Measurements from ENCODE around the gene COCH. TPM values are rescaled to one million over a fixed set of nuclear protein-coding genes. Genes with fewer than 3 reads are reported as not detected.
"Not testable (repeated sequence)": the region's sequence is repeated elsewhere in the genome, so short reads cannot be mapped to it uniquely, and the experiment has no call there.

COCH gene
- total RNA-seq, 1 experiment from 2014 or later: 5.2 TPM

DNA sequence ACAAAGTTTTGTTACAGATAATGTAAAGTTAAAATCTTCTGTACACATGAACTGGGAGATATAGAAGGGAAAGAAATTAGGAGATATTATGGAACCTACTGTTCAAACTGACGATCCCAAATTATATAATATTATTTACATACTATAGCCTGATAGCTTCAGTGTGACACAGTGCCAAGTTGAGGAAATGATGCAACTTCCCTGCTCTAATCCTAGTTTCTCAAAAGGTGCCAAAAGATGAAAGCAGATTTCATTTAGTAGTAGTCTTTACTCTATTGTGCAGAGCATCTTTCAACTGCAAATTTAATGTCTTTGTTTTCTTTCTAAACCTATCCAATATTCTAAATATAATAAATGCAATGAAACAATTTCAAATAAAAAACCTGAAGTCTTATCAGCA lies 46.9 kb downstream of the COCH start:
- DNase-seq (ENCODE audit: low read depth): peak; percentile 6

GRCh38 chr14:30921788-30922187 lies 47.4 kb downstream of the COCH start:
- no peak for DNase-seq (ENCODE audit: low read depth)

DNA sequence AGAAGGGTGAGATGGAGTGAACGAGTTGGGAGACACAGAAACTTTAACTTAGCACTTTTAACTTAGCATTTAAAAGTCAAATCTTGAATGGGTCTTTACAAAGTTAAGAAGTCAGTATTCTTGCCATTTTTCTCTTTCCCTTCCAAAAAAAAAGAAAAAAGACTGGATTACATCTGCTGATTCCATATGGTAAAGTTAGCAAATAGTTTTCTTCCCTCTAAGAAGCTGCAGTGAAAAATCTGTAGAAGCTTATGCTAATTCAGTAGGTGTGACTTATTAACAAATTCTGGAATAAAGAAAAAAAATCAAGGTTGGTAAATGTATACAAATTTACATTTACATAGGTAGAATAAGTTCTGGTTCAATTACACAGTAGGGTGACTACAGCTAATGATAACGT lies 50.9 kb downstream of the COCH start:
- DNase-seq (ENCODE audit: low read depth): no peak

DNA sequence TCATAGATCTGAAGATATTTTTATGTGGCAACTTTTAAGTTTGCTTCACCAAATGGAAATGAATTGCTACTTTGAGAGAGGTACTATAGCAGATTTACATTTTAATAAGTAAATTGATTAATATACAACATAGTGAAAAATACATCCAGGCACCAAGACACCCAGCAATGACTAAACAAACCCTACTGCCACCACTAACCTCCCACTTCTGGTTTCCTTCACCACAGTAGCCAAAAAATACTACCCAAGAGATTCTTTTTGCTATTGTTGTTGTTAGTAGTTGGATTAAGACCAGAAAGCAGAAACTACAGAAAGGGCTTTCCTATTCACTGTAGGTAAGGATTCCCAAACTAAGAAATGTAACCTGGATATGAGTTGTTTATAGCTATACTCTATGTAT lies 54.1 kb downstream of the COCH start:
- DNase-seq (ENCODE audit: low read depth): no peak

DNA sequence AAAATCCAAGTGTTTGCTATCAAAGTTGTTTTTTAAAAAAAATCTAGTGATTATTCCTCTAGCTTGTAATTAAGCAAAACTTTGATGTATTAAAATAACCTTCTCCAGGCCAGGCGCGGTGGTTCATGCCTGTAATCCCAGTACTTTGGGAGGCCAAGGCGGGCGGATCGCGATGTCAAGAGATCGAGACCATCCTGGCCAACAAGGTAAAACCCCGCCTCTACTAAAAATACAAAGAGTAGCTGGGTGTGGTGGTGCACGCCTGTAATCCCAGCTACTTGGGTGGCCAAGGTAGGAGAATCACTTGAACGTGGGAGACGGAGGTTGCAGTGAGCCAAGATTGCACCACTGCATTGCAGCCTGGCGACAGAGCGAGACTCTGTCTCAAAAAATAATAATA lies 59.6 kb downstream of the COCH start:
- not testable (repeated sequence) for DNase-seq (ENCODE audit: low read depth)

- DNase-seq (ENCODE audit: low read depth): no peak
Observed at GRCh38 chr14:30935445-30935844, 61.1 kb downstream of the COCH start.

- DNase-seq (ENCODE audit: low read depth): no peak
Observed at GRCh38 chr14:30938617-30939016, 64.3 kb downstream of the COCH start.

Other genes with a start within 250 kb of the COCH start
- 7.2 and 8.0 TPM in 2 replicates for gene AP4S1, start 151.1 kb downstream of the COCH start, total RNA-seq (2014; rRNA removed; shearing (Covaris generic))
- 24.5 and 33.6 TPM in 2 replicates for gene STRN3, start 151.8 kb downstream of the COCH start, total RNA-seq (2014; rRNA removed; shearing (Covaris generic))

Measured in HT1080 (cell line).